GM23248 (cell line): ENCODE results near the gene ZMYM2. TPM values are rescaled to one million over a fixed set of nuclear protein-coding genes. Genes with fewer than 3 reads are reported as not detected.

Experiments used
- DNase-seq: peaks from one replicate; pipeline ENCODE4 v3.0.0-alpha.2; 2015
- H2AFZ ChIP-seq: fragments of 200-600 bp; sonication (generic); 2 replicates; pipeline ENCODE4 v1.6.1; 2016; ENCODE audit warnings: antibody characterized with exemption
- H3F3A ChIP-seq: fragments of 200-600 bp; sonication (generic); 2 replicates; pipeline ENCODE4 v1.6.1; 2016; ENCODE audit warnings: mild to moderate bottlenecking, antibody characterized with exemption, mixed run types; ENCODE audit not compliant: insufficient read depth
- H3K27ac ChIP-seq: fragments of 200-600 bp; sonication (generic); 2 replicates; pipeline ENCODE4 v1.5.1; 2016; ENCODE audit warnings: mild to moderate bottlenecking
- H3K27me3 ChIP-seq: fragments of 200-600 bp; sonication (generic); replicated peaks from 2 replicates; pipeline ENCODE4 v1.6.1; 2016; ENCODE audit warnings: mild to moderate bottlenecking; ENCODE audit not compliant: insufficient read depth
- H3K36me3 ChIP-seq: fragments of 200-600 bp; sonication (generic); 2 replicates; pipeline ENCODE4 v1.6.1; 2016; ENCODE audit warnings: low read depth, mild to moderate bottlenecking
- H3K4me1 ChIP-seq: fragments of 200-600 bp; sonication (generic); 2 replicates; pipeline ENCODE4 v1.6.1; 2016; ENCODE audit warnings: mild to moderate bottlenecking; ENCODE audit not compliant: insufficient read depth
- H3K4me2 ChIP-seq: fragments of 200-600 bp; sonication (generic); one replicate; pipeline ENCODE4 v1.6.1; 2016; ENCODE audit warnings: mild to moderate bottlenecking; ENCODE audit not compliant: unreplicated experiment
- H3K4me3 ChIP-seq: fragments of 200-600 bp; sonication (generic); 2 replicates; pipeline ENCODE4 v1.5.1; 2016; ENCODE audit warnings: mild to moderate bottlenecking
- H3K79me2 ChIP-seq: fragments of 200-600 bp; sonication (generic); 2 replicates; pipeline ENCODE4 v1.6.1; 2016; ENCODE audit warnings: mild to moderate bottlenecking; ENCODE audit not compliant: insufficient read depth
- H3K9ac ChIP-seq: fragments of 200-600 bp; sonication (generic); 2 replicates; pipeline ENCODE4 v1.6.1; 2016; ENCODE audit warnings: mild to moderate bottlenecking
- H3K9me2 ChIP-seq: fragments of 200-600 bp; sonication (generic); 2 replicates; pipeline ENCODE4 v1.6.1; 2016; ENCODE audit warnings: mixed run types, mild to moderate bottlenecking, moderate library complexity; ENCODE audit not compliant: insufficient read depth
- H3K9me3 ChIP-seq: fragments of 200-600 bp; sonication (generic); one replicate; pipeline ENCODE4 v1.6.1; 2017; ENCODE audit warnings: low read depth
- H4K20me1 ChIP-seq: fragments of 200-600 bp; sonication (generic); 2 replicates; pipeline ENCODE4 v1.6.0; 2016; ENCODE audit not compliant: insufficient read depth
- EZH2 ChIP-seq: fragments of 200-600 bp; sonication (generic); IDR thresholded peaks from 2 replicates; pipeline ENCODE4 v1.6.1; 2018; ENCODE audit warnings: antibody characterized with exemption, mild to moderate bottlenecking; ENCODE audit not compliant: insufficient read depth, poor library complexity, severe bottlenecking
- EZH2phosphoT487 ChIP-seq: fragments of 200-600 bp; sonication (generic); IDR thresholded peaks from 2 replicates; pipeline ENCODE4 v1.6.1; 2018; ENCODE audit warnings: antibody characterized with exemption, moderate library complexity, mild to moderate bottlenecking, low read depth; ENCODE audit not compliant: insufficient read depth
- WGBS, 2 experiments: methylation state at CpG; one replicate each; pipeline ENCODE4 v1.1.6; 2015 to 2017; ENCODE audit warnings: low lambda C conversion rate in 2 of 2, low coverage in 1 of 2; ENCODE audit errors: missing lambda C conversion rate in 2 of 2; 5-methylcytosine and 5-hydroxymethylcytosine counted together
- in situ Hi-C: fragments of 300-500 bp; cut with MboI; formaldehyde crosslinking; loops from 2 replicates; pipeline ENCODE4 v1.15.0; 2020
- polyA plus RNA-seq: library from polyadenylated mRNA; unstranded; fragments of >200 nt; fragmentation: Nextera tagmentation; extraction: Ambion mirVana; gene quantifications from 2 replicates; pipeline ENCODE4 v1.2.1, GENCODE V29; 2016
- total RNA-seq: library from RNA; depleted of rRNA; stranded (reverse); fragments of >200 nt; shearing (Covaris generic); gene quantifications from 2 replicates; pipeline ENCODE4 v1.2.3, GENCODE V29; 2014

ZMYM2 gene
- total and polyA plus RNA-seq, 2 experiments from 2014 or later = 14.9 to 35.0 TPM

DNA sequence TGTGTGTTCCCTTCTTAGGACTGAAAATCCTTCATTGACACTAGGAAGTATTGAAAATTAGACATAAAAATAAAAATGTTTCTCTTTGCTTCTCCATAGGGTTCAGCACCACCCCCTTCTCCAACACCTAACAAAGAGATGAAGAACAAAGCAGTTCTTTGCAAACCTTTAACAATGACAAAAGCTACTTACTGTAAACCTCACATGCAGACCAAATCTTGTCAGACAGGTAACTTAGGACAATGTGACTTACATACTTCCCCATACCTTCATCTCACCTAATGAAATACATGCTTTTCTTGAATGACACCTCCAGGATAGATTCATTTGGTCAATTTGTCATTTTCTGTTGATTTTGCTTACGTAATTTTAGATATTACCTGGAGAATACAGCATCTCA is 99.9 kb downstream of the ZMYM2 start:
- peaks cover 21% of the 10 kb centered on the region; the same call in 1 of the 2 replicates for H3K79me2 ChIP-seq
- no peaks in the 10 kb centered on the region for H3K27me3 ChIP-seq
- H3K9me3 ChIP-seq = no peaks in the 10 kb centered on the region
- no peak overlapping the region for H3K4me3 ChIP-seq
- DNase-seq = no peak
- no peak overlapping the region for H2AFZ ChIP-seq
- TF ChIP-seq EZH2phosphoT487 = no peak
- no peak for TF ChIP-seq EZH2
- H3K27ac ChIP-seq = no peak overlapping the region
- H3K9ac ChIP-seq = no peak overlapping the region
- H3K36me3 ChIP-seq = peaks cover 75% of the 10 kb centered on the region
- 100% methylated on average over 1 of the region's 1 CpG for WGBS, 2 experiments
- no peak overlapping the region for H3K4me2 ChIP-seq
- no peaks in the 10 kb centered on the region for H3K9me2 ChIP-seq
- in situ Hi-C loops = no loop called here
- no peaks in the 10 kb centered on the region for H3K4me1 ChIP-seq
- H3F3A ChIP-seq = peaks cover 4% of the 10 kb centered on the region; the same call in 1 of the 2 replicates
- no peaks in the 10 kb centered on the region for H4K20me1 ChIP-seq

DNA sequence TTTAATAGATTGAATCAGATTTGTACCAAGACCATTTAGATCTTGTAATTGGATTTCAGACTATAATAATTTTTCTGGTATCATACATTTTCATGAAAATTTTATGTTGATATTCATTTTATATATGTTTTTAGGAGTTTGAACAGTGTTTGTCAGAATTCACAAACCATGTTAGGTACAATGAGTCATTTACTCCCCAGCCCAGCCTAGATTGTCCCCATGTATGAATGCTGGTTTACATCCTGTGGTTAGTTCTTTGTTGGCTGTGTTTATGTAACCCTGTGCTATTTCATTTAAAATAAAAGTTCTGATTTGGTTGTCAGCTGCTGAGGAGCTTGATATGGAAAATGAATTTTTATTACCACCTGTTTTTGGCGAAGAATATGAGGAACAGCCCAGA is 105.6 kb downstream of the ZMYM2 start:
- Histone ChIP-seq H2AFZ (no peak overlapping the region), H3K27ac (no peak overlapping the region), H3K27me3 (no peaks in the 10 kb centered on the region), H3K9me2 (no peaks in the 10 kb centered on the region), H3K36me3 (peaks cover 76% of the 10 kb centered on the region), H3K4me2 (no peak overlapping the region), H3K4me3 (no peak overlapping the region), H3K4me1 (no peaks in the 10 kb centered on the region; the same call in 1 of the 2 replicates), H3F3A (peaks cover 4% of the 10 kb centered on the region; the same call in 1 of the 2 replicates), H3K9ac (no peak overlapping the region), H3K9me3 (no peaks in the 10 kb centered on the region), H4K20me1 (no peaks in the 10 kb centered on the region), H3K79me2 (no peaks in the 10 kb centered on the region)
- TF ChIP-seq EZH2 (no peak), EZH2phosphoT487 (no peak)
- DNase-seq = peak; percentile 16
- WGBS, 2 experiments = 98 to 100% methylated on average over 1 of the region's 1 CpG
- in situ Hi-C loops = no loop called here

DNA sequence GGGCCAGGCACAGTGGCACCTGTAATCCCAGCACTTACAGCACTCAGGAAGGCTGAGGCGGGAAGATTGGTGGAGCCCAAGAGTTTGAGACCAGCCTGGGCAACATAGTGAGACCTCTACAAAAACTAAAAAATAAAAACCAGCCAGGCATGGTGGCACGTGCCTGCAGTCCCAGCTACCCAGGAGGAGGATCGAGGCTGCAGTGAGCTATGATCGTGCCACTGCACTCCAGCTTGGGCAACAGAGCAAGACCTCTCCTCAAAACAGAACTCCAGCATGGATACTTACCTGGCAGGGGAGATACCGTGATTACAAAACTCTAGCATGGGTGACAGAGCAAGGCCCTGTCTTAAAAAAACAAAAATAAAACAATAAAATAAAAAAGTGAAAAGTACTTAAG is 107.0 kb downstream of the ZMYM2 start:
- Histone ChIP-seq H3K4me1 (no peaks in the 10 kb centered on the region; the same call in 1 of the 2 replicates), H3K27me3 (no peaks in the 10 kb centered on the region), H3K79me2 (no peaks in the 10 kb centered on the region), H3K4me3 (no peak overlapping the region), H2AFZ (no peak overlapping the region), H3K9me3 (no peaks in the 10 kb centered on the region), H3K9ac (no peak overlapping the region), H4K20me1 (no peaks in the 10 kb centered on the region), H3K36me3 (peaks cover 63% of the 10 kb centered on the region), H3F3A (peaks cover 4% of the 10 kb centered on the region; the same call in 1 of the 2 replicates), H3K4me2 (no peak overlapping the region), H3K9me2 (no peaks in the 10 kb centered on the region), H3K27ac (no peak overlapping the region)
- in situ Hi-C loops = no loop called here
- DNase-seq = no peak
- WGBS, 2 experiments = 99 to 100% methylated on average over 5 of the region's 5 CpGs
- TF ChIP-seq EZH2phosphoT487 = no peak
- no peak for TF ChIP-seq EZH2

DNA sequence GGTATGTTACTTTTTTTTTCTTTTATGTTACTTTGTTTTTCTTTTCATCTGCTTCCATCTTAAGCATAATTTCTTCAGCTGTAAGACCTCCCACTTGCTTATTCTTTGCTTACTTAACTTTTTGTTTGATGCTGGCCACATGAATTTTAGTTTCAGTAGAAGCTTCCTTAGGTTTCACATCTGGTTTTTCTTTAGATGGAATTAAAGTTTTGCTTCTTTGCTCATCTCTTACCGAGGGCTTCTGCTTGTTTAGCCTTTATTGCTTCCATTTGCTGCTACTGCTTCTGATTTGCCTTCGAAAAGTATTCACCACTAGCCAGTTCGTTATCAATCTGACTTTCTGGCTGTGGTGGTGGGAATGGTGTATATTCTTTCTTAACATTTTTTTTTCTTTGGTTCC is 111.4 kb downstream of the ZMYM2 start:
- Histone ChIP-seq H2AFZ (no peak overlapping the region), H3F3A (no peaks in the 10 kb centered on the region; the same call in 1 of the 2 replicates), H3K79me2 (peaks cover 2% of the 10 kb centered on the region; the same call in 1 of the 2 replicates), H3K36me3 (peaks cover 46% of the 10 kb centered on the region), H3K9ac (no peak overlapping the region), H3K4me2 (no peak overlapping the region), H3K4me3 (no peak overlapping the region), H3K27ac (no peak overlapping the region), H3K9me2 (no peaks in the 10 kb centered on the region), H3K9me3 (no peaks in the 10 kb centered on the region), H3K27me3 (no peaks in the 10 kb centered on the region), H3K4me1 (no peaks in the 10 kb centered on the region), H4K20me1 (no peaks in the 10 kb centered on the region)
- in situ Hi-C loops = no loop called here
- no peak for DNase-seq
- 46 to 61% methylated on average over 3 of the region's 3 CpGs for WGBS, 2 experiments
- TF ChIP-seq EZH2phosphoT487 (no peak), EZH2 (no peak)

DNA sequence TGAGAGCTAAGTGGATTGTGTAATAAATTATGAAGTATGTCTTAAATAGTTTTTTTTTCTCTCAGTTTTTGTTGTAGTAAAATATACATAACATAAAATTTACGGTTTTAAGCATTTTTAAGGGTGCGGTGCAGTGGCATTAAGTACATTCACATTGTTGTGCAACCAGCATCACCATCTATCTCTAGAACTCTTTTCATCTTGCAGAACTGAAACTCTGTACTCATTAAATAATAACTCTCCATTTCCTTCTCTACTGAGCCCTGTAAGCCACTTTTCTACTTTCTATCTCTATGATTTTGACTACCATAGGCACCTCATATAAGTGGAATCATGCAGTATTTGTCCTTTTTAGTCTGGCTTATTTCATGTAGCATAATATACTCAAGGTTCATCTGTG is 115.2 kb downstream of the ZMYM2 start:
- H3K36me3 ChIP-seq = peaks cover 28% of the 10 kb centered on the region

More for the DNA sequence above, 115.2 kb downstream of the ZMYM2 start:
- in situ Hi-C loops = no loop called here
- no peaks in the 10 kb centered on the region for H4K20me1 ChIP-seq
- H3K9me2 ChIP-seq = no peaks in the 10 kb centered on the region
- no peaks in the 10 kb centered on the region for H3K27me3 ChIP-seq
- no peaks in the 10 kb centered on the region for H3K4me1 ChIP-seq
- H3K9me3 ChIP-seq = no peaks in the 10 kb centered on the region
- H3K4me2 ChIP-seq = no peak overlapping the region
- DNase-seq = no peak
- H3K27ac ChIP-seq = no peak overlapping the region
- H3F3A ChIP-seq = no peaks in the 10 kb centered on the region
- 98 to 100% methylated on average over 2 of the region's 2 CpGs for WGBS, 2 experiments
- no peak overlapping the region for H3K4me3 ChIP-seq
- peaks cover 5% of the 10 kb centered on the region; the same call in 1 of the 2 replicates for H3K79me2 ChIP-seq
- H2AFZ ChIP-seq = no peak overlapping the region
- TF ChIP-seq EZH2 (no peak), EZH2phosphoT487 (no peak)
- no peak overlapping the region for H3K9ac ChIP-seq
